BE2C (cell line): ENCODE data around the gene MEGF11.

Experiments
- DNase-seq: peaks from one replicate; pipeline ENCODE4 v3.0.0-alpha.2; 2020
- H3K27me3 ChIP-seq: fragments of 250-450 bp; sonication (Bioruptor Pico); 2 replicates; pipeline ENCODE4 v1.5.1; 2020; ENCODE audit warnings: mild to moderate bottlenecking
- H3K36me3 ChIP-seq: fragments of 250-450 bp; sonication (Bioruptor Pico); 2 replicates; pipeline ENCODE4 v1.5.1; 2020; ENCODE audit warnings: mild to moderate bottlenecking
- H3K4me1 ChIP-seq: fragments of 250-450 bp; sonication (Bioruptor Pico); 2 replicates; pipeline ENCODE4 v1.5.1; 2020
- H3K4me3 ChIP-seq: 2 replicates; pipeline ENCODE4 v1.5.1; 2011; ENCODE audit warnings: low read depth, low read length
- H3K9me3 ChIP-seq: fragments of 250-450 bp; sonication (Bioruptor Pico); 2 replicates; pipeline ENCODE4 v1.5.1; 2020
- TF ChIP-seq, protein P1 (sequence below): IDR thresholded peaks from 2 replicates; pipeline ENCODE4 v1.5.1; 2012; ENCODE audit warnings: mild to moderate bottlenecking, low read depth, low read length

Gene MEGF11

GRCh38 chr15:65956899-65957298 lies 296.7 kb downstream of the MEGF11 start:
- Histone ChIP-seq H3K27me3 (no peaks in the 10 kb centered on the region), H3K4me3 (no peak overlapping the region), H3K4me1 (peaks cover 10% of the 10 kb centered on the region; the same call in 1 of the 2 replicates), H3K36me3 (no peaks in the 10 kb centered on the region), H3K9me3 (no peaks in the 10 kb centered on the region)
- TF ChIP-seq, protein P1, sequence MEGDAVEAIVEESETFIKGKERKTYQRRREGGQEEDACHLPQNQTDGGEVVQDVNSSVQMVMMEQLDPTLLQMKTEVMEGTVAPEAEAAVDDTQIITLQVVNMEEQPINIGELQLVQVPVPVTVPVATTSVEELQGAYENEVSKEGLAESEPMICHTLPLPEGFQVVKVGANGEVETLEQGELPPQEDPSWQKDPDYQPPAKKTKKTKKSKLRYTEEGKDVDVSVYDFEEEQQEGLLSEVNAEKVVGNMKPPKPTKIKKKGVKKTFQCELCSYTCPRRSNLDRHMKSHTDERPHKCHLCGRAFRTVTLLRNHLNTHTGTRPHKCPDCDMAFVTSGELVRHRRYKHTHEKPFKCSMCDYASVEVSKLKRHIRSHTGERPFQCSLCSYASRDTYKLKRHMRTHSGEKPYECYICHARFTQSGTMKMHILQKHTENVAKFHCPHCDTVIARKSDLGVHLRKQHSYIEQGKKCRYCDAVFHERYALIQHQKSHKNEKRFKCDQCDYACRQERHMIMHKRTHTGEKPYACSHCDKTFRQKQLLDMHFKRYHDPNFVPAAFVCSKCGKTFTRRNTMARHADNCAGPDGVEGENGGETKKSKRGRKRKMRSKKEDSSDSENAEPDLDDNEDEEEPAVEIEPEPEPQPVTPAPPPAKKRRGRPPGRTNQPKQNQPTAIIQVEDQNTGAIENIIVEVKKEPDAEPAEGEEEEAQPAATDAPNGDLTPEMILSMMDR: no peak
- DNase-seq: no peak

- Histone ChIP-seq H3K4me3 (no peak overlapping the region), H3K4me1 (peaks cover 10% of the 10 kb centered on the region; the same call in 1 of the 2 replicates), H3K27me3 (no peaks in the 10 kb centered on the region), H3K9me3 (no peaks in the 10 kb centered on the region), H3K36me3 (no peaks in the 10 kb centered on the region)
- no peak for DNase-seq
- TF ChIP-seq, protein P1: no peak
These were observed 297.2 kb downstream of the MEGF11 start for GRCh38 chr15:65956307-65956706.

- TF ChIP-seq, protein P1: peak; percentile 23; the same call in 1 of the 2 replicates
- DNase-seq: peak; percentile 78
- Histone ChIP-seq H3K36me3 (no peaks in the 10 kb centered on the region), H3K9me3 (no peaks in the 10 kb centered on the region), H3K4me1 (peaks cover 14% of the 10 kb centered on the region), H3K4me3 (no peak overlapping the region), H3K27me3 (no peaks in the 10 kb centered on the region)
These were observed 299.2 kb downstream of the MEGF11 start for GRCh38 chr15:65954289-65954741.

DNA sequence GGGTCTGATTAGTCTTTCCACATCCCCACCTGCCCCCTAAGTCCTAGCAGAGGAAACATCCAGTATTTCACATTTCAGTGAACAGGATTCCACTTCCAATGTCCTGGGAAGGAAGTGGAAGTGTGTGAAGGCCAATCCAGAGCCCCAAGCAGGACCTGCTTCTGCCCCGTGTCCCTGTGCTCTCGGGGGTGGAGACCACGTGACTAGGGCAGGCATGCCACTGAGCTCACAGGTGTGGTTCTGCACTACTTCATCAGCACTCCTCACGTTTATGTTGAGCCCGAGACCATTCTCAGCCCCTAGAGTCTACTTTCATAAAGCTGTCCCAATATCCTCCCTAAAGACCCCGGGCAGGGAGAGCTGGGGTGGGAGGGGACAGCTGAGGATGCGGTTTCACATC lies 299.9 kb downstream of the MEGF11 start:
- Histone ChIP-seq H3K36me3 (no peaks in the 10 kb centered on the region), H3K9me3 (no peaks in the 10 kb centered on the region), H3K4me1 (peaks cover 21% of the 10 kb centered on the region), H3K27me3 (no peaks in the 10 kb centered on the region), H3K4me3 (no peak overlapping the region)
- DNase-seq: no peak
- TF ChIP-seq, protein P1: no peak

DNA sequence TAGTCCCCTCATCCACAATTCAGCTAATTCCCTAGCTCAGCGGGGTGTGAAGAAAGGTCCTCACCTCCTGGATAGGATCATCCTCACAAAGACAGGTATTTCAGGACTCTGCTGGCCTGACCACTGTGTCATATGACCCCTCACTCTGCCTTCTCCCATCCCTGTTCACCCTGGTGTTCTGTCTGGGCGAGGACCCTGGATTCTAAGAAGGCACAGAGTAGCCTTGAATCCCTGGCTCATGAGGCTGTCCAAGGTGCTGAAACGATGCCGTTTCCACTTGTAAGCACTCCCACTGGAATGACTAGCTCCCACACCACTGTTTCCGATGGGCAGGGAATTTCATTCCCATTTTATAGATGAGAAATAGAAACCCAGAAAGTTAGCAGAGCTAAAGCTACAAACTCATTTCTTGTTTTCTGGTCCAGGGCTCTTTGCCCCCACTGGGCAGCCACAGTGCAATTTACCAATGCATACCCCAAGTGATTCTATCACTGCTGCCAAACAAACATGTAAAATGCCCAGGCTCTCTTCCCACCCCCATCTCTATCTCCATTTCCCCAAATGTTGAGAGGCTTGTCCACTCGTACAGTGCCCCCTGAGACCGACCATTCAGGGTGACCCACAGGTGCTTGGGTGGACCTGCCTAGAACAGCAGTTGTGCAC lies 301.0 kb downstream of the MEGF11 start:
- Histone ChIP-seq H3K27me3 (no peaks in the 10 kb centered on the region), H3K4me3 (no peak overlapping the region), H3K9me3 (no peaks in the 10 kb centered on the region), H3K36me3 (no peaks in the 10 kb centered on the region), H3K4me1 (peaks cover 22% of the 10 kb centered on the region)
- TF ChIP-seq, protein P1: no peak
- DNase-seq: no peak

DNA sequence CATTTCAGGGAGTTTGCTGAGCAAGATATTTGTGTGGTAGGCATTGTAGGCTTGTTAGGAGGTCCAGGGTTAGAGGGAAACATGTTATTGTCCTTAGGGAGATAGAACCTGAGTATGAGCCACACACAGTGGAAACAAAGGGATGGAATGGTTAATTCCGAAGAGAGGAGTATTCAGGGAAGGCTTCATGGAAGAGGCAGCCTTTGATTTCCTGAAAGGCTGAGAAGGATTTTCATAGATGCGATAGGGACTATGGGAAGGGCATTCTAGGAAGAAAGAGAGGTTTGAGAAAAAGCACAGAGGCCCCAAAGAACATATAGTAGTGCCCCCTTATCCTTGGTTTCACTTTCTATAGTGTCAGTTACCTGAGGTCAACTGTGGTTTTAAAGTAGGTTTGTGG lies 302.5 kb downstream of the MEGF11 start:
- TF ChIP-seq, protein P1: no peak
- no peaks in the 10 kb centered on the region for H3K36me3 ChIP-seq
- no peaks in the 10 kb centered on the region for H3K9me3 ChIP-seq
- no peak overlapping the region for H3K4me3 ChIP-seq
- no peaks in the 10 kb centered on the region for H3K27me3 ChIP-seq
- DNase-seq: no peak
- H3K4me1 ChIP-seq: peaks cover 22% of the 10 kb centered on the region
